ENCODE data around the gene GPR4. TPM values are rescaled to one million over a fixed set of nuclear protein-coding genes. Genes with fewer than 3 reads are reported as not detected.

GPR4 gene
- total and polyA plus RNA-seq, 2 of the 8 experiments (the other 6 are each of a cell fraction or from before 2014, with no cell fraction given) = 0.19 to 0.39 TPM

GRCh38 chr19:45553464-45553863 is 48.5 kb downstream of the GPR4 start (continued):
- TF ChIP-seq CHD7 (IDR thresholded peaks at IDR 0.05; ENCODE audit: insufficient replicate concordance, low read length) (no peak), CREB1 (IDR thresholded peaks at IDR 0.05) (0 out of 2 replicates have a peak, but pooled peaks have one; percentile 19), TAF7 (optimal IDR thresholded peaks at IDR 0.05; ENCODE audit: borderline replicate concordance, low read depth, low read length) (no peak), MAFK (IDR thresholded peaks at IDR 0.05; ENCODE audit: low read depth, low read length) (no peak), CHD2 (IDR thresholded peaks at IDR 0.05; ENCODE audit: low read length) (no peak), SP2 (IDR thresholded peaks at IDR 0.05; ENCODE audit: low read length) (no peak), POU5F1 (IDR thresholded peaks at IDR 0.05; ENCODE audit: low read depth, low read length) (no peak), RXRA (IDR thresholded peaks at IDR 0.05; ENCODE audit: insufficient read depth, low read depth, low read length) (no peak), EZH2 (IDR thresholded peaks at IDR 0.05; ENCODE audit: low read depth, low read length, severe bottlenecking) (no peak), EP300 (IDR thresholded peaks at IDR 0.05; ENCODE audit: borderline replicate concordance in 1 of 2, low read depth in 2 of 2, low read length in 2 of 2) (no peak), MAX (IDR thresholded peaks at IDR 0.05) (peak; percentile 78), ZNF274 (IDR thresholded peaks at IDR 0.05; ENCODE audit: borderline replicate concordance, extremely low read depth, low read length) (no peak)
